Endothelial cell (in vitro differentiated cells): ENCODE measurements around the gene MRFAP1. TPM values are rescaled to one million over a fixed set of nuclear protein-coding genes. Genes with fewer than 3 reads are reported as not detected.
"Not testable (repeated sequence)": the region's sequence is repeated elsewhere in the genome, so short reads cannot be mapped to it uniquely, and the experiment has no call there.

Experiments used
- DNase-seq: peaks from one replicate; pipeline ENCODE4 v3.0.0; 2021; ENCODE audit warnings: low spot score
- H3K27ac Mint-ChIP-seq: one replicate; pipeline ENCODE4 v1.8.0; 2021; ENCODE audit warnings: mixed read lengths, inconsistent platforms; ENCODE audit not compliant: unreplicated experiment
- H3K27me3 Mint-ChIP-seq: one replicate; pipeline ENCODE4 v1.8.0; 2021; ENCODE audit warnings: mild to moderate bottlenecking, moderate library complexity, mixed read lengths, inconsistent platforms; ENCODE audit not compliant: unreplicated experiment
- H3K36me3 Mint-ChIP-seq: one replicate; pipeline ENCODE4 v1.8.0; 2021; ENCODE audit warnings: mild to moderate bottlenecking, low read depth, mixed read lengths, inconsistent platforms; ENCODE audit not compliant: unreplicated experiment
- H3K4me1 Mint-ChIP-seq: one replicate; pipeline ENCODE4 v1.8.0; 2021; ENCODE audit warnings: mild to moderate bottlenecking, mixed read lengths, inconsistent platforms; ENCODE audit not compliant: unreplicated experiment
- H3K4me3 Mint-ChIP-seq: one replicate; pipeline ENCODE4 v1.8.0; 2021; ENCODE audit warnings: mild to moderate bottlenecking, mixed read lengths, inconsistent platforms; ENCODE audit not compliant: unreplicated experiment
- H3K9me3 Mint-ChIP-seq: one replicate; pipeline ENCODE4 v1.8.0; 2021; ENCODE audit warnings: mixed read lengths, inconsistent platforms; ENCODE audit not compliant: unreplicated experiment
- CTCF ChIP-seq: fragments of 200-600 bp; sonication (generic); IDR thresholded peaks from one replicate; pipeline ENCODE4 v1.5.0; 2021; ENCODE audit warnings: antibody characterized with exemption; ENCODE audit not compliant: unreplicated experiment
- total RNA-seq: library from RNA; stranded (reverse); fragmentation: NEBNext Ultra II Directional; extraction: Animal tissue kit (Norgen Biotek cat#: 25700); gene quantifications from one replicate; pipeline ENCODE4 v1.2.1, GENCODE V29; 2021; ENCODE audit not compliant: unreplicated experiment

MRFAP1 gene
- total RNA-seq, 1 donor from 2014 or later: 226 TPM

GRCh38 chr4:6647582-6648230 is 7.2 kb downstream of the MRFAP1 start:
- H3K9me3 Mint-ChIP-seq: no peaks in the 10 kb centered on the region
- H3K27me3 Mint-ChIP-seq: peaks cover 8% of the 10 kb centered on the region
- H3K4me3 Mint-ChIP-seq: no peak overlapping the region
- H3K27ac Mint-ChIP-seq: no peak overlapping the region
- no peak for TF ChIP-seq CTCF
- H3K36me3 Mint-ChIP-seq: no peaks in the 10 kb centered on the region
- DNase-seq: no peak
- H3K4me1 Mint-ChIP-seq: peaks cover 7% of the 10 kb centered on the region

- H3K36me3 Mint-ChIP-seq: no peaks in the 10 kb centered on the region
- H3K9me3 Mint-ChIP-seq: no peaks in the 10 kb centered on the region
- no peak for DNase-seq
- no peaks in the 10 kb centered on the region for H3K4me1 Mint-ChIP-seq
- peaks cover 8% of the 10 kb centered on the region for H3K27me3 Mint-ChIP-seq
- no peak for TF ChIP-seq CTCF
- H3K4me3 Mint-ChIP-seq: no peak overlapping the region
- H3K27ac Mint-ChIP-seq: no peak overlapping the region
Measured at GRCh38 chr4:6649216-6649615, 8.7 kb downstream of the MRFAP1 start.

GRCh38 chr4:6654211-6654610 is 13.7 kb downstream of the MRFAP1 start:
- not testable (repeated sequence) for H3K9me3 Mint-ChIP-seq, DNase-seq, H3K4me3 Mint-ChIP-seq, H3K27me3 Mint-ChIP-seq, H3K36me3 Mint-ChIP-seq, H3K27ac Mint-ChIP-seq, H3K4me1 Mint-ChIP-seq

- not testable (repeated sequence) for H3K27me3 Mint-ChIP-seq, DNase-seq, H3K9me3 Mint-ChIP-seq, H3K27ac Mint-ChIP-seq, H3K36me3 Mint-ChIP-seq, H3K4me1 Mint-ChIP-seq, H3K4me3 Mint-ChIP-seq
Measured at GRCh38 chr4:6655291-6655690, 14.8 kb downstream of the MRFAP1 start.

GRCh38 chr4:6655924-6656323 is 15.4 kb downstream of the MRFAP1 start:
- Mint-ChIP-seq H3K27ac (no peak overlapping the region), H3K27me3 (peaks cover 4% of the 10 kb centered on the region), H3K4me1 (no peaks in the 10 kb centered on the region), H3K9me3 (no peaks in the 10 kb centered on the region), H3K4me3 (no peak overlapping the region), H3K36me3 (no peaks in the 10 kb centered on the region)
- TF ChIP-seq CTCF: no peak
- no peak for DNase-seq

GRCh38 chr4:6657242-6658208 is 17.0 kb downstream of the MRFAP1 start:
- DNase-seq: no peak
- H3K9me3 Mint-ChIP-seq: no peaks in the 10 kb centered on the region
- H3K27ac Mint-ChIP-seq: no peak overlapping the region
- H3K4me3 Mint-ChIP-seq: no peak overlapping the region
- peaks cover 4% of the 10 kb centered on the region for H3K27me3 Mint-ChIP-seq
- no peaks in the 10 kb centered on the region for H3K36me3 Mint-ChIP-seq
- TF ChIP-seq CTCF: no peak
- H3K4me1 Mint-ChIP-seq: no peaks in the 10 kb centered on the region
